ENCODE data around the gene SARDH.

Gene SARDH

DNA sequence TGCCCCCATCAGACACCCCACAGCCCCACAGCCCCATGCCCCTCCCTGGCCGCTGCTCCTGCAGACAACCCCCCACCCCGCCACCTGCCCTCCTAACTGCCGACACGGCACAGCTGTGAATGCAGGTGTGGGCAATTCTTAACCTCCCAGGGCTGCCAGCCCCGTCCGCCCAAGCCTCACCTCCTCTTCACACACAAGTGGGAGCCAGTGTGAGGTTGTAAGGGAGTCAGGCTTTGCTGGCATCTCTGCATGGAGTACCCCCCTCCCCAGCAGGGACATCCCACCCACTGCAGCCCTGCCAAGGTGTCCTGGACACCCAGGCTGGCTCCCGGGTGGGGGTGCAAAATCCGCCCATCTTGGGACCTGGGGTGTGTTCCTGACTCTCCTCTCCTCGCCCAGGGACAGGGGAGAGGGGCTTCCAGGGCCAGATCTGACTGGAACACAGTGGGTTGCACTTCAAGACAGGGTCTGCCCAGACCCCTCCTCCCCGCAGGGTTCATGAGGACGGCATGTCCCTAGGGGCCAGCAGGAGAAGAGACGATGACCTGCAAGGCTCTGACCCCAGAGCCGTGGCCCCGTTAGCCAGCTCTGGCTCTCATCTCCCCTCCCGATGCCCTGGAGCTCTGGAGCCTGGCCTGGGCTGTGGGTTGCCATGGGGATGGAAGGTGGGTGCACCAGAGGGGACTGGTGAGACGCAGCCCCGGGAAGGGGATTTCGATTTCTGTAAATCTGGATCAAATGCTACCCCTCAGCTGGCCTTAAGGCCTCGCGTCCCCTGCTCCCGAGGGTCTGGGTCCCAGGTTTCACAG, 34.4 kb downstream of the SARDH start:
- no peak for DNase-seq

DNA sequence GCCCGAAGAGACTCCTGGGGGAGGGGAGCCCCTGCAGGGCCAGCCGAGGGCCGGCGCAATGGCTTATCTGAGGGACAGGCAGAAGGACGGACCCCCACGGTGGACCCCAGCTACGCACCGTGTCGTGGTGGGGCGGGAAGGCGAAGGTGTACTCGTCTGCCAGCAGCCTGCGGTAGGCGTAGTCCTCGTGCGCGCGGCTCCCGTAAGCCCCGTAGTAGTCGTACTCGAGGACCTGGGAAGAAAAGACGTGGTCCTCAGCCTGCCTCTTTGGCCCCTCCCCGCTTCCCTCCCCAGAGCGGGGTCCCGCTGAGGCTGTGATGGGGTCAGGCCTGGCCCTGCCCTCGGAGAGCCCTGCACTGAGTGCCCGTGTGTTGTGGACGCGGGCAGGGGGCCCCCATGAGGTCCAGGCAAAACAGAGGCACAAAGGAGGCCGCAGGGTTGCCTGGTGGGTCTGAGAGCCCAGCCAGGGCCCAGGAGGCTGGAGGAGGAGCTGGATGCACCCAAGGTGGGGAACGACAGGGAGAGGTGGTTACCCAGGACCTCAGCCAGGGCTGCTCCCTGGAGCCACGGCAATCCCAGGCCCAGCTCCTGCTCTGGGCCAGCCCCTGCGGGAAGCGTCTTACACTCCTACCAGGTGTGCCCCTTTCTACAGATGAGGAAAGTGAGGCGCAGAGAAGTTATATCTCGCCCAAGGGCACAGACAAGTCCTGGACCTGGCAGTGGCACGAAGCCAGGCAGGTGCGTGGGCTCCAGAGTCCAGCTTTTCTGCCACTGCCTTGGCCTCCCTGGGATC, 35.2 kb downstream of the SARDH start:
- DNase-seq = peak in 1 of 56 donors; percentile 37

DNA sequence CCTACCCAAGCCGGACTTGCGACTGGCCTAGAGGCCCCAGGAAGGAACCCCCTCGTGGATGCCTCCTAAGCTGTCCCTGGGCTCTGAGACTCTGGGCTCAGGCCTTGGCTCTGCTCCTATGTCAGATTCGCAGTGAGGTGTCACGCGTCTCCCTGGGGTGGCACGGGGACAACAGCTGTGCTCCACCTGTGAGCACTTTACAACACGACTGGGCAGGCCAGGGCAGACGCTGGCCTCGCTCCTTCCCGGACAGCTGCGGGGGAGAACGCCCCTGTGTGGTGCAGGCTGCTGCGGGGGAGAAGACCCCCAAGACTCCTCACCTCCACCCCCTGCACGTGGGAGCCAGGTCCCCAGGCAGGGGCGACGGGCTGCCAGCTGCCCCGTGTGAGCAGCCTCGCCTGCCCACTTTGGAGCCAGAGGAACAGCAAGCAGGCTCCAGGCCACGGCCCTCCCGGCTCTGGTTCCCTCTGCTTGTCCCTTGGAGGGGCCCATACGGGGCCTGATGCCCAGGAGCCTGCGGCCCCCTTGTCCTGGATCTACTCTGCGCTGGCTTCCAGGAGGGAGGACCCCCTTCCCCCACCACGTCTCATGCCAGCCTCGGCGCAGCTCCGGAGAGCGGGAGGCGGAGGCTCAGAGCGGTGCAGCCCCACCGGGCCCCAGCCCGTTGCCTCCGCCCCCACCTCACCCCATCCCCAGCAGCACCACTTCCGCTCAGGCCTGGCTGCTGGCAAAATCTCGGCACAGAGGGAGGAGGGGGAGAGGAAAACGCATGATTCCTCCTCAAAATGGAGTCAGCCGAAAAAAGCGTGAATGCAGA, 36.0 kb downstream of the SARDH start:
- DNase-seq = peak in 13 of 56 donors; percentile 6 to 55 (median 35)

DNA sequence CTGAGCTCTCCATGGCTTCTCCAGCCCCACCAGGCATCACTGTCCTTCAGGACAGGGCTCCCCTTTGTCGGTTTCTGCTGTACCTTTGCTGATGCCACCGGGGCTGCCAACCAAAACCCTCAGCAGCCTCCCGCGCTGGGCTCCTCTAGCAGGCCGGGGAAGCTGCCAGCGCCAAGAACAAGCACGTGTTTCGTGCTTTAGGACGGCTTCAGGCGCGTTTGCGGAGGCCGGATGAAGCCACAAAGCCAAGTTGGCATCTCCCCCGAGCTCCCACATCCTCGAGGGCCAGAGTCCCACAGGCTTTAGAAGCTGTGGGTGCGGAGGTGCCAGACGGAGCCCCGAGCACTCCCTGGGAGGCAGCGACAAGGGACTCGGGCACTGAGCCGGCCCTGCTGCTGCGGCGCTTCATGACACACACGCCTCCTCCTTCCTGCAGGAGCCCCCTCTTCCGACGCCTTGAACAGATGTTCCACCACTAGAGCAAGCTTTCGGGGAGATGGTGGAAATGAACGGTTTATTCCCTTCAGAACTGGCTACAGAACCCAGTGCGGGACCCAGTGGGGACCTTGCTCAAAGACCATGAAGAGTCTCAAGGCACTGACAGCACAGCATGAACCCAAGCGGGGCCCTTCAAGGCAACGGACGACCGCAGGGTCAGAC, 36.7 kb downstream of the SARDH start:
- peak in 22 of 56 donors; percentile 9 to 64 (median 28) for DNase-seq

DNA sequence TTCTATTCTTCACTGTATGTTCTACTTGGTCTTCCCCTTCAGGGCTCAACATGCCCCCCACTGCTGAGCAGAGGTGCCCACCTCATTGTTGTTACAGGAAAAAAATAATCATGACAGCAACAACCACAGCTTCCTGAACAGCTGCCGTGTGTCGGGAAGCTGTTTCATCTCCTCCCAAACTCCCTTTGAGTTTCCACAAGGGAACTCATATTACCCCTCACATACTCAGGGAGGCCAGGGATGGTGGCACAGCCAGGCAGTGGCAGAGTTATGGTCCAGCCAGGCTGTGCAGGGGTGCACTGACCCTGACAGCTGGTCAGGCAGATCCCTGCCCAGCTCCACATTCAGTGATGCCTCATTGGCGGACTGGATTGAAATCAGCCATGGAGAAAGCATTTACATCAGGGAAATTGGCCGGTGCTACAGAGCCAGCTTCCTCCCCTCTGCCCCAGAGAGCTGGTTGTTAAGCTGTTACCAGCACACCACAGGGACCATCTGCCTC, 37.3 kb downstream of the SARDH start:
- DNase-seq = peak in 4 of 56 donors; percentile 46 to 61 (median 50)

DNA sequence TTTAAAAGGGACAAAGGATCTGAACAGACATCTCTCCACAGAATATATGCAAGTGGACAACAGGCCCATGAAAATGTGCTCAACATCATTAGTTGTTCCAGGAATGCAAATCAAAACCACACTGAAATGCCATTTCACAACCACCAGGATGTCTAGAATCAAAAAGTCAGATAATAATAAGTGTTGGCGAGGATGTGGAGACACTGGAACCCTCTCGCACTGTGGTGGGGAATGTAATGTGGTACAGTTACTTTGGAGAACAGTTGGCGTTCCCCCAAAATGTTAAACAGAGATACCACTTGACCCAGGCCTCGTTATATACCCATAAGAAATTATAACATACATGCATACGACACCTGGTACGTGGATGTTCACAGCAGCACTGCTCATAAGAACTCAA, 38.6 kb downstream of the SARDH start:
- no peak for DNase-seq

DNA sequence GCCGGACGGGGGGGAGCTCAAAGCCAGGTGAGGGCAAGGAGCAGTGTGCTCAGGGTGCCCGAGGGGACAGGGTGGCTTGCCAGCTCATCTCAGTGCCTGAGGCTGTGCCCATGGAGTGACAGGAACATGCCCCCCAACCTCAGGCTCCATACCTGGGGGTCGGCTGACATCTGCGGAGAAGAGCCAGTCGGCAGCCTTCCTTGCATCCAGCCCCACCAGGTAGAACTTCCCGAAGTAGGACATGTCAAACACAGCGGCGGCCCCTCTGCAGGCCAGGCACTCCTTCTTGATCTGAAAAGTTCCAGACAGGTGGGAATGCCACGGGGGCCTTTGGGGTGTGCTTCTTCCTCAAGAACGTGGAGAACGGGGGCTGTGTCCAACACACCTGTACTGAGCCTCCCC, 42.1 kb downstream of the SARDH start:
- DNase-seq = no peak

DNA sequence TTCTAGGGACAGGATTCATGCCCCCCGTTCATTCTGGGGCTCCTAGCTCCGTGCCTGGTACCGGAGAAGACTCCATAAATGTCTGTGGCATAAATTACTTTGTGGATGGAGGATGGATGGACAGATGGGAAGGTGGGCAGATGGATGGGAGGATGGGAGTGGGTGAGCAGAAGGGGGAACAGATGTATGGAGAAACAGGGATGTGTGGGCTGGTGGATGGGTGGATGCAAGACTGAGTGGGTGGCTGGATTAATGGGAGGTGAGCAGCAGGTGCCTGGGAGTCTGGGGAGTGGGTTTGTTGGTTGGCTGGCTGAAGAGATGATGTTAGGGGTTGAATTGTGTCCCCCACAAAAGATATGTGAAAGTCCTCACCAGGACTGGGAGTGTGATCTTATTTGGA, 43.5 kb downstream of the SARDH start:
- DNase-seq = no peak

DNA sequence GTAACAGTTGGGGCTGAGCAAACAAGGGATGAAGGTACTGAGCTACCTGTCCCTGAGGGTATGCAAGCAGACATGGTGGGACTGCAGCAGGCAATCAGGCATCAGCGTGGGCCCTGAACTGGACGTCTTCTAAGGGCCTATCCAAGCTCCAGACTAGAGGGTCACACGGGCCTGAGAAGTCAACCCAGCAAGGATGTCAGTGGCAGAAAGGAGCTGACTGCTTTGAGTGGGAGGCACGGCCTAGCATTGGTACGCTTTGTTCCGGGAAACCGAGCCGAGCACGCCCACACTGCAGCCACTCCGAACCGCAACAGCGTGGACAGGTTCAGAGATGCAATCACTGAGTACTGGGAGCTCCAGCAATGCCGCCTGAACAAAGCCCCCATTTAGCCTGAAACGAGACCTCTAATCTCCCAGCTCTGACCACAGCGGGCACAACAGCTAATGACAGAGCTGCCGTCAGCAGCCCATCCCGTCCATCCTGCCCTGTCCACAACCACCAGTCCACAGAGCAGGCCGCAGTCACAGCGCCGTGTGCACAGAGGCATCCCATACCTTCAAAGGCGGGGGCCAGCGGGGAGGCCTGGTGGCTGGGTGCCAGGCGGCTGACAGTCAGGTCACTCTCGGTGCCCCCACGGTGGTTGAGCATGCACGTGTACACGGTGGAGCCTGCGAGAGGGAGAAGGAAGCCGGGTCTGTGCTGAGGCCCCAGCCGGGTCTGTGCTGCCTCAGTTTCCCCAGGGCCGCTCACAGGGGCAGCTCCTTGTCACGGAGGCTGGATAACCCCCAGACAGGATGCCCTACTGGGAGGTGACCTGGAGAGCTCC, 44.2 kb downstream of the SARDH start:
- no peak for DNase-seq

DNA sequence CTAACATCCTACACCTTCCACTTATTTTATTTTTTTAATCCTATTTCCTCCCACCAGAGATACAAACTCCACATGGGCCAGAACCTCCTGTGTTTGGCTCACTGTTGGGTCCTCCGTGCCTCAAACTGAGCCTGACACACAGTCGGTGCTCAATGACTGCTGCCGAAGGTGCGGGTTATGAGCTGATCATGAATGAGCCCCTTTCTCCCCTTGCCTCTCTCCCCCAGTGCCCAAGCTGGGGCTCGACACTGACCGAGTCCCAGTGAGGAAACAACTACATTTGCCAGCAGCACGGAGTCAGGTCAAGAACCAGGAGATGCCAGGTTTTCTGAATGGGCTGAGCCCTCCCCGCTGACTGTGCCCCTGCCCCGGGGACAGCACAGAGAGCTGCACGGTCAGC, 45.0 kb downstream of the SARDH start:
- no peak for DNase-seq

DNA sequence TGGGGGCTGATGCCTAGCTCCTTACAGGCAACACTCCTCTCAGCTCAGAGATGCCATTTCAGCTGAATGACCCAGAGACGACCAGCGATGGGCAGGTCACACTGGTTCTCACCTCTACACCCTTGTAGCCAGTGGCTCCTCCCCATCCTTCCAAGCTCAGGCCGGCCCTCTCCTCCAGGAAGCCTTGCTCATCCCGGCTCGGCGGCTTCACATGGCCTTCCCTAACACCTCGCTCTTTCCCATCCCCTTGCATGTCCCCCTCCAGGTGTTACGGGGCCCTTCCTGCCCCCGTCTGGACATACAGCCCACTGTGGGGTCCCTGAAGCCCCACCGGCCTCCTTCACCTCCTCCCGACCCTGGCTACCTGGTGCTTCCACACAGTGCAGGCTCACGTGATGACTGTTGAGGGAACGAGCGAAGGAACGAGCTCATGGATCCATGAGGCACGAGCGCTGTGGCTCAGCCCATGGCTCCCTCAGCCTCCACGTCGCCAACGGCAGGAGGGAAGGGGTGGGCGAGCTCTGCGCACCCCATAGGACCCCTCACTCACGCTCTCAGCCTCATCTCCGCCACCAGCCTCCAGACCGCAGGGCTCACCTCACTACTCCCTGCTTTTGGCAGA, 45.7 kb downstream of the SARDH start:
- no peak for DNase-seq

DNA sequence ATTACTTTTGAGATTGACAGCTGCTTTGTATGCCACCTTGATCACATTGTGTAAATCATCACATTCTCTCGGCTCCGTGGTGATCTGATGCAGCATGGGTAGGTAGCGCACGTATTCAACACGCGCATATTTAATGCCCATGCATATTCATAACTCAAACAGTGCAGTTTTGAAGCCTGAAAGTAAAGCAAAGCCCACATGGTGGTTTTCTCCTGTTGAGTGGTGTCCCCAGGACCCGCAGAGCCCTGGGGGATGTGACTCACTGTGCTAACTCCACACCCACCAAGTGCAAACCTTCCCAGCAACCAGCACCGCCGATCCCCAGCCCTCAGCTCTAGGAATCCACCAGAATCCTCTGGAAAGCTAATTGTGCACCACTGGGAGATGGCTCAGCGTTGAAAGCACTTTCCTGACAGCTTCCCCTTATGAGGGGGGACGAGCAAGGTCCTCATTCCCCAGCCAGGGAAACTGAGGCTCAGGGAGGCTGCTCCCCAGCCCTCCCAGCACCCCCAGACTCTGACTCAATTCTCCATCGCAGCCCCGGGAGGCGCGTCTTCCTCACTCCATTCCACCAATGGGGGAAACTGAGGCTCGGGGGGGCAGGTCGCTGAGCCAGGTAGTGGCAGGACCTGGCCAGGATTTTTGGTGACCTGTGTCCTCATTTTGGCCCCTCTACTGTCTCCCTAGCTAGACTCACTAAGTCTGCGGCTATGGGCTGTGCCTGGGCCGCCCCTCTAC, 46.4 kb downstream of the SARDH start:
- DNase-seq = peak in 2 of 56 donors; percentile 9 to 11

DNA sequence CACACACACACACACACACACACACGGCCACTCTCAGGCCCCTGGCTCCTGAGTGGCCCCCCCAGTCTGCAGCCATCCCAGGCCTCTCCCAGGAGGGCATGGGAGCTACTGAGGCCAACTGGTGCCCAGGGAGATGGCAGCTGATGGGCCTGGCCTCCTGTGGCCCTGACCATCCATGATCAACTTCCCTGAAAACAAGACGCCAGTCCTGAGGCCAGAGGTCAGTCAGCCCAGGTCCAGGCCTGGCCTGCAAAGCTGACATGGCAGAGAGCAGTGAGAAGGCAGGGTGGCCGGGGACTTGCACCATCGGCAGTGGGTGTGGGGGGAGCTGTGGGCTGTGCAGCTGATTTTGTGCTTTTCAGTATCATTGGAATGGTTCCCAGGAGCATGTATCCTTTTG, 47.0 kb downstream of the SARDH start:
- no peak for DNase-seq

DNA sequence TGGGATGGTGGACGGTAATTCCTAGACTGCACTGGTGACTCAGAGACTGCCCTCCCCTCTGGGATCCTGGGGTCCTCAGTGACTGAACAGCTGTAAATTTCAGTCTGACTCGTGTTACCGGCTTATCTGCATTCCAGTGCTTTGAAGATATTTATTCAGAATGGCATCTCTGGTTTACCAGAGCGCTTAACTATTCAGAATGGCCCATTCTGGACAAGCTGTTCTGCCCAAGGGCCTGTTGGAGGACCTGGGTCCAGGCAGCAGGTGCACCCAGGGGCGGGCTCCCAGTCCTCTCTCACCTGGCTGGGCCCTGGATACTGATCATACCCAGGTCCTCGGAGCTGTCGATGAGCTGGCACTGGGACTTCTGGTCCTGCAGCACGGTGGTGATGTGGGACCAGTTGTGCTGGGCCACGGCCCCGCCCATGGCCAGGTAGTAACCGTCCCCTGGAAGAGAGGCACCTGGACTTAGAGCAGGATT, 48.0 kb downstream of the SARDH start:
- no peak for DNase-seq

DNA sequence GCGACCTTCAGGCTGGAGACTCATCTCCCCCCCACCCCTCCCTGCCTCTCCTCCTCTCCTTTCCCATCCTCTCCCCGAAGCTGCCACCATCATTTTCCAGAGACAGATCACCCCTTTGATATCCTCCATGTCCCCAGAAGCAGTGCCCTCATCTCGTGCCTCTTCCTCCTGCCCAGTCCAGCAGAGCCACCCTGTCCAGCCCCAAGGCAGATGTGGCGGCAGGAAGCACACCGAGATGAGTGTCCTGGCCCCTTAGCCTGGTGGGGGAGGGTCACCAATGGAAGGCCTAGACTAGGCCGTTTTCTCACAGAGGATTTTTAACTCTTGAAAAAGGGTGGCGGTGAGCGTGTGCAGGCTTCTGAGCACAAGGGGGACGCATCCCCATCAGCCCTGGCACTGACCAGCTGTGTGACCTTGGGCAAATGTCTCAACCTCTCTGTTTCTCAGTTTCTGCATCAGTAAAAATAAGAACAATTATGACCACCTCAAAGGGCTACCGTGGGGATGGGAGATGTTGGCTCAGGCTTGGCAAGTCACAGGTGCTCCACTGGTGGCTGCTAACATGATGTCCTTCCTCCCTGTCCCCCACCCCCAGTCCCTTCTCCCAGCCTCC, 48.9 kb downstream of the SARDH start:
- DNase-seq = no peak

DNA sequence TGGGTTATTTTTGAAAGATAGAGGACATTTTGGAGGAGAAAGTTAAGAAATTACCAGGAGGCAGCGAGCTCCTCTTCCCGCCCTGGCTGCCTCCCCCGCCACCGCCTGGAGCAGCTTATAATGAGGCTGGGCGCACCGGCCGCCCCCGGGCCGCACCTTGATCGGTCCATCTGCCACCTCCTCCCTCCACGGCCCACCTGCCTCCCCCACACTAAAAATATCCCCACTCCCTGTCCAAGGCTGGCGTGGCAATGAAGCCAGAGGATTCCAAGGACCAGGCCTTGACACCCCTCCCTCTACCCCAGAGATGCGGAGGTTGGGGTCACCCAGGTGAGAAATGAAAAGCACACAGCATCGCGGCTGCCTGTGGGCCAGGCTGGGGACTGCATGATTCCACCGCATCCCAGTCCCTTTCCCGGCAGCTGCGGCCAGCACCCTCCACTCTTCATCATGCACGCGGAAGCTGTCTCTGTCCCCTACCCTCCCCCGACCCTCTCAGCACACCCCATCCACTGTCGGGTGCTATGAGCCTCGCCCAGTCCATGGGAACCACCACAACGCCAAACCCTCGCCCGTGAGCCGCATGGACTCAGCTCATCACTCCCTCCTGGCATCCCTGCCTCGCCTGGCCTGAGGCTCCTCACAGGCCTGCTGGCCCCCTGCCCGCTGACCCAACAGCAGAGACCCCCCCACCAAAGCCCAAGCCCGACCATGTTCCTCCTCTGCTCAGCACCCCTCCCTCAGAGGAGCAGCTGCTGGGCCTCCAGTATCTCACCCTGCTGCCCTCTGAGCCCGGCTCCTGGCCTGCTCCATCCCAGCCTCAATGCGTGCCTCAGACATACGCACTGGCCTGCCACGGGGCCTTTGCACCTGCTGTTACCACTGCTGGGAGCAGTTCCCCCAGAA, 50.0 kb downstream of the SARDH start:
- DNase-seq = no peak
